Measurements from ENCODE around the gene PDCD11. TPM values are rescaled to one million over a fixed set of nuclear protein-coding genes. Genes with fewer than 3 reads are reported as not detected.
"Not testable (repeated sequence)": the region's sequence is repeated elsewhere in the genome, so short reads cannot be mapped to it uniquely, and the experiment has no call there.

Gene PDCD11
- 28.8 TPM for polyA plus RNA-seq (2012; ENCODE audit: low read depth, missing spikeins)

- DNase-seq (ENCODE audit: insufficient read length, low spot score) (peak; percentile 86), FAIRE-seq (peak; percentile 99)
- TF ChIP-seq TAF1 (IDR thresholded peaks at IDR 0.05; ENCODE audit: low read depth, low read length) (peak; percentile 64), SPI1 (IDR thresholded peaks at IDR 0.05; ENCODE audit: low read depth, low read length) (peak; percentile 19; the same call in 1 of the 2 replicates), POLR2AphosphoS5 (IDR thresholded peaks at IDR 0.05; ENCODE audit: low read depth, low read length) (peak; percentile 96), POLR2A (IDR thresholded peaks at IDR 0.05; ENCODE audit: low read depth, low read length) (peak; percentile 95), PAX5 (IDR thresholded peaks at IDR 0.05; ENCODE audit: insufficient read depth, low read length, severe bottlenecking) (peak; percentile 19), POU2F2 (IDR thresholded peaks at IDR 0.05; ENCODE audit: low read depth, low read length) (peak; percentile 11; the same call in 1 of the 2 replicates)
Measured at GRCh38 chr10:103396067-103396788, at the start of gene PDCD11, which contains the start of gene ATP5MK. TSS of gene PDCD11 (plus strand) at chr10:103396626. CDS start at chr10:103398427, 1,801 bp downstream. TSS of gene ATP5MK (minus strand) at chr10:103396475. CDS start at chr10:103392457, 4,018 bp downstream.

GRCh38 chr10:103350175-103350516, 46.3 kb upstream of the PDCD11 start:
- FAIRE-seq (no peak), DNase-seq (ENCODE audit: insufficient read length, low spot score) (no peak)
- TF ChIP-seq POLR2A (IDR thresholded peaks at IDR 0.05; ENCODE audit: low read depth, low read length) (no peak), SPI1 (IDR thresholded peaks at IDR 0.05; ENCODE audit: low read depth, low read length) (no peak), TAF1 (IDR thresholded peaks at IDR 0.05; ENCODE audit: low read depth, low read length) (no peak), POU2F2 (IDR thresholded peaks at IDR 0.05; ENCODE audit: low read depth, low read length) (no peak), POLR2AphosphoS5 (IDR thresholded peaks at IDR 0.05; ENCODE audit: low read depth, low read length) (no peak), PAX5 (IDR thresholded peaks at IDR 0.05; ENCODE audit: insufficient read depth, low read length, severe bottlenecking) (no peak)

GRCh38 chr10:103350517-103351260, 45.7 kb upstream of the PDCD11 start, which contains the start of gene PCGF6:
TSS of gene PCGF6 (minus strand) at chr10:103351140. CDS start at chr10:103351066, 74 bp downstream.
- TF ChIP-seq POLR2AphosphoS5 (IDR thresholded peaks at IDR 0.05; ENCODE audit: low read depth, low read length) = no peak
- no peak for TF ChIP-seq POU2F2 (IDR thresholded peaks at IDR 0.05; ENCODE audit: low read depth, low read length)
- TF ChIP-seq POLR2A (IDR thresholded peaks at IDR 0.05; ENCODE audit: low read depth, low read length) = no peak
- TF ChIP-seq PAX5 (IDR thresholded peaks at IDR 0.05; ENCODE audit: insufficient read depth, low read length, severe bottlenecking) = no peak
- TF ChIP-seq TAF1 (IDR thresholded peaks at IDR 0.05; ENCODE audit: low read depth, low read length) = no peak; the same call in 1 of the 2 replicates
- TF ChIP-seq SPI1 (IDR thresholded peaks at IDR 0.05; ENCODE audit: low read depth, low read length) = no peak
- DNase-seq (ENCODE audit: insufficient read length, low spot score) (peak; percentile 90), FAIRE-seq (peak; percentile 95)

GRCh38 chr10:103353281-103353680, 43.1 kb upstream of the PDCD11 start:
- no peak for FAIRE-seq
- no peak for DNase-seq (ENCODE audit: insufficient read length, low spot score)
- TF ChIP-seq POU2F2 (IDR thresholded peaks at IDR 0.05; ENCODE audit: low read depth, low read length) = no peak
- no peak for TF ChIP-seq POLR2AphosphoS5 (IDR thresholded peaks at IDR 0.05; ENCODE audit: low read depth, low read length)
- no peak for TF ChIP-seq TAF1 (IDR thresholded peaks at IDR 0.05; ENCODE audit: low read depth, low read length)
- no peak for TF ChIP-seq SPI1 (IDR thresholded peaks at IDR 0.05; ENCODE audit: low read depth, low read length)
- no peak for TF ChIP-seq PAX5 (IDR thresholded peaks at IDR 0.05; ENCODE audit: insufficient read depth, low read length, severe bottlenecking)
- no peak for TF ChIP-seq POLR2A (IDR thresholded peaks at IDR 0.05; ENCODE audit: low read depth, low read length)

- not testable (repeated sequence) for FAIRE-seq; DNase-seq (ENCODE audit: insufficient read length, low spot score)
Measured at GRCh38 chr10:103354567-103354966, 41.9 kb upstream of the PDCD11 start.

GRCh38 chr10:103355906-103356599, 40.4 kb upstream of the PDCD11 start:
- FAIRE-seq (no peak), DNase-seq (ENCODE audit: insufficient read length, low spot score) (no peak)
- TF ChIP-seq POU2F2 (IDR thresholded peaks at IDR 0.05; ENCODE audit: low read depth, low read length) (no peak), SPI1 (IDR thresholded peaks at IDR 0.05; ENCODE audit: low read depth, low read length) (no peak), POLR2A (IDR thresholded peaks at IDR 0.05; ENCODE audit: low read depth, low read length) (no peak), POLR2AphosphoS5 (IDR thresholded peaks at IDR 0.05; ENCODE audit: low read depth, low read length) (no peak), PAX5 (IDR thresholded peaks at IDR 0.05; ENCODE audit: insufficient read depth, low read length, severe bottlenecking) (no peak), TAF1 (IDR thresholded peaks at IDR 0.05; ENCODE audit: low read depth, low read length) (no peak)

- not testable (repeated sequence) for FAIRE-seq; DNase-seq (ENCODE audit: insufficient read length, low spot score)
Measured at GRCh38 chr10:103359493-103359892, 36.9 kb upstream of the PDCD11 start.

GRCh38 chr10:103360791-103361190, 35.6 kb upstream of the PDCD11 start:
- not testable (repeated sequence) for DNase-seq (ENCODE audit: insufficient read length, low spot score)

GRCh38 chr10:103367379-103367781, 29.0 kb upstream of the PDCD11 start:
- FAIRE-seq (no peak), DNase-seq (ENCODE audit: insufficient read length, low spot score) (no peak)
- no peak for TF ChIP-seq POLR2AphosphoS5 (IDR thresholded peaks at IDR 0.05; ENCODE audit: low read depth, low read length)
- TF ChIP-seq PAX5 (IDR thresholded peaks at IDR 0.05; ENCODE audit: insufficient read depth, low read length, severe bottlenecking) = no peak
- TF ChIP-seq SPI1 (IDR thresholded peaks at IDR 0.05; ENCODE audit: low read depth, low read length) = no peak
- no peak for TF ChIP-seq POU2F2 (IDR thresholded peaks at IDR 0.05; ENCODE audit: low read depth, low read length)
- no peak for TF ChIP-seq TAF1 (IDR thresholded peaks at IDR 0.05; ENCODE audit: low read depth, low read length)
- TF ChIP-seq POLR2A (IDR thresholded peaks at IDR 0.05; ENCODE audit: low read depth, low read length) = no peak

More at GRCh38 chr10:103360791-103361190, 35.6 kb upstream of the PDCD11 start:
- not testable (repeated sequence) for FAIRE-seq

Data from GM12891 (cell line).